GM18505 (cell line): ENCODE measurements around the gene ADCY4.

Source experiments
- ATAC-seq: cut with Tn5 transposase; IDR thresholded peaks from one replicate; pipeline ENCODE4 v1.9.1; 2021; ENCODE audit not compliant: unreplicated experiment
- POLR2A ChIP-seq: IDR thresholded peaks from 4 replicates; pipeline ENCODE4 v1.6.1; 2011; ENCODE audit warnings: borderline replicate concordance; ENCODE audit not compliant: insufficient read depth, insufficient read length; ENCODE audit errors: extremely low read depth

ADCY4 gene

GRCh38 chr14:24310646-24311604 lies 23.9 kb downstream of the ADCY4 start, which contains the start of gene LTB4R:
Gene LTB4R (plus strand): TSS chr14:24311502. CDS start chr14:24315652, 4,150 bp downstream.
- ATAC-seq = peak; percentile 67

GRCh38 chr14:24310265-24310645 lies 24.6 kb downstream of the ADCY4 start:
- no peak for ATAC-seq
- no peak for TF ChIP-seq POLR2A

More at GRCh38 chr14:24310646-24311604, 23.9 kb downstream of the ADCY4 start, which contains the start of gene LTB4R:
- no peak for TF ChIP-seq POLR2A

- no peak for TF ChIP-seq POLR2A
- no peak for ATAC-seq
These were observed 25.2 kb downstream of the ADCY4 start, which contains the start of gene LTB4R2 for GRCh38 chr14:24309538-24310264. Gene LTB4R2 (plus strand): TSS chr14:24310140. CDS start chr14:24310665, 525 bp downstream.

GRCh38 chr14:24308342-24309124 lies 26.3 kb downstream of the ADCY4 start:
- TF ChIP-seq POLR2A = no peak
- ATAC-seq = no peak

- no peak for TF ChIP-seq POLR2A
- ATAC-seq = no peak
These were observed 27.1 kb downstream of the ADCY4 start, which contains the start of gene CIDEB for GRCh38 chr14:24307575-24308341. Gene CIDEB (minus strand): TSS chr14:24307977. CDS start chr14:24307858, 119 bp downstream.

GRCh38 chr14:24307156-24307574 lies 27.7 kb downstream of the ADCY4 start:
- no peak for TF ChIP-seq POLR2A
- ATAC-seq = no peak

GRCh38 chr14:24304019-24304387 lies 30.9 kb downstream of the ADCY4 start:
- TF ChIP-seq POLR2A = no peak
- no peak for ATAC-seq

GRCh38 chr14:24300326-24300980 lies 34.4 kb downstream of the ADCY4 start:
- no peak for TF ChIP-seq POLR2A
- ATAC-seq = no peak

GRCh38 chr14:24299255-24300191 lies 35.3 kb downstream of the ADCY4 start, which contains the start of the genes DHRS1 and NOP9:
Gene DHRS1 (minus strand): TSS chr14:24299780. CDS start chr14:24299106, 674 bp downstream.
Gene NOP9 (plus strand): TSS chr14:24299850. CDS start chr14:24299955, 105 bp downstream.
- peak; percentile 67 for ATAC-seq
- peak; percentile 77 for TF ChIP-seq POLR2A

- ATAC-seq = peak; percentile 1
- TF ChIP-seq POLR2A = no peak
These were observed 36.0 kb downstream of the ADCY4 start for GRCh38 chr14:24298892-24299254.
